IPS DF 4.7 (cell line): Measurements from ENCODE around the gene PLXNA2.

Source experiments
- DNase-seq: peaks from one replicate; pipeline ENCODE4 v3.0.0-alpha.2; 2013; ENCODE audit warnings: low spot score; ENCODE audit errors: extremely low read depth

The PLXNA2 gene

DNA sequence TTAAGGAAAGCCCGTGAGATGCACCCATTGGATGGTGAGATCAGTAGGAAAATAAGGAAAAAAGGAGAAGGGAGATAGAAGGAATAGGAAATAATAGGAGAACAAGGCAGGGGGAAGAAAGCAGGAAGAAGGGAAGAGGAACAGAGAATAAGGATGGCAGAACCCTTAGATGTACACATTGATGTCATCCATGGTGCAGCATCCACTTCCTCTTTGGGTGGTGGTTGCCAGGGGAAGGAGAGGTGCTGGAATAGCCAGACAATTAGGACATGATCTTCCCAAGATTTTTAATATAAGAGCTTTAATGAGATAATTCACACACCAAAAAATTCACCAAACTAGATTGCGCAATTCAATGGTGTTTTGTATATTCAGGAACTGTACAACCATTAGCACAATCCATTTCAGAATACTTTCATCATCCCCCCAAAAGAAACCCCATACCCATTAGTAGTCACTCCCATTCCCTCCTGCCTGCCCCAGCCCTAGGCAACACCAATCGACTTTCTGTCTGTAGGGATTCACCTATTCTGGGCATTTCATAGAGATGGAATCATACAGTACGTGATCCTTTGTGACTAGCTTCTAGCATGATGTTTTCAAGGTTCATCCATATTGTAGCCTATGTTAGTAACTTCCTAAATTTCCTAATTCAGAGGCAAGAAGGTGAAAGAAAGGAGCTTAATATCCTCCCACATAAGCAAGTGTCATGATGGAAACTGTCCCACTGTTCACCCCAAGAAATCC is 121.4 kb downstream of the PLXNA2 start:
- DNase-seq, result no peak

DNA sequence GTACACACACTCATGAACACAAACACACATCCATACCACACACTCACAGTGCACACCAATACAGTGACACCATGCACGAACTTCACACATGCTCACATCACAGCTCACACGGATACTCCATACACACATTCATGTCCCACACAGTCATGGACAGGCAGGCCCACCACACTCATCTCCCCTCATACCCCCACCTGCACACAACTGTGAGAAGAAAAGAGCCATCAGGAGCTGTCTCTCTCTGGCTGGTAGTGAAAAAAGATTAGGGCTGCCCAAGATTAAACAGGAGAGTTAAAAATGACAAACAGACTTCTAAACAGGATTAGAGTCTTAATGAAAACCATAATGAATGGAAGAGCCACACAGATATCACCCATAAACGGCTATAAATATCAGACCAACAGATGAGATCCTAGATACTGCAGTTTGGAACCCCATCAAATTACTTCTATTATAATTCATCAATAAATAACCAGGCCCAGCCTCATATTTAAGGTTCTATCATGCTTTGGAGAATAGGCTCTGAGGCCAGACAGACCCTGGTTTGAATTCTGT is 122.3 kb downstream of the PLXNA2 start:
- no peak for DNase-seq

DNA sequence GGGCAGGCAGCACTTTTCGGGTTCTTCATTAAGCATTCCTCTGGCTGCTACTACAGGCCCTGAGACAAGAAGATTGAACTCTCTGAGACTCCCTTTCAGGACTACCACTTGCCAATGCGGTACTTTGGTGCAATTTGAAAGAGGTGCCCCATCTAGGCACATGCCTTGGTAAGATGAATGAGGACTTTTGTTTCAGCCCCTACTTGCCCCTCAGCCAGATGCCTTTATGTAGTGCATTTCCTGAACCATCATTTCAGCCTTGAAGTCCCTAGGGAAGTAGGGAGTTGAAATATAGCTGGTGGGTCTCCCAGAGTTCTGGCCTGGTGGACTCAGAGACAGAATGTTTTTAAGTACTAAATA is 123.8 kb downstream of the PLXNA2 start:
- DNase-seq, result no peak

DNA sequence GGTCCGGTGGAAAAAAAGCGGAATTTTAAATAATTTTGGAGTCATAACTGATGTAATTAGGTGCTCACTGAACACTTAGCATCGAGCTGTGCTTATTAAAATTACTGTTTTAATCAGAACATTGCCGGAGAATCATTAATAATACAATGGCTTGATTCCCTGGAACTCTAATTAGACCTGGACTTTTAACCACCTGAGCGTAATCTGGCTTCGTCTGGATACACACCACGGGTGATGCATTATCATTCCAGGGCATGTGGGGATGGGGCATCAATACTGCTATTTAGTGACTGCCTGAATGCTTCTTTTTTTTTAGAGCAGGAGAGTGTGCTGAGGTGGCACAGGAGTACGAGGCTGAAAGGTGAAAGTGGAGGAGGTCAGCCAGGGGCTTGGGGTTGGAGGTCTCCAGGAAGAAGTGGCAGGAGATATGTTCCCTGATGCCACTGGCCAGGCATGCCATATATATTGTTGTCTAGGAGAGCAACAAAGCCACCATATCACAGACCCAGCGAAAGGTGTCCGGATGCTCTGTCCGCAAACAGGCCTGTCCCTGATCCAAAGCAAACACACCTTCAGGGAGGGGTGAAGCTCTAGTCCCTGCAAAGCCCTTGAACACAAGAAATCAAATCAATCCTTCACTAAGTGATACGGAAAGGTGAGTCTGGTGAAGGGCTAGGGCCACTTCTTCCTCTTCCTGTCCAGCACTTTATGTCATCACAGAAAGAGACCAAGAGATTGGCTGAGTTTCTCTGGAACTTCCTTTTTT is 125.2 kb downstream of the PLXNA2 start:
- no peak for DNase-seq

DNA sequence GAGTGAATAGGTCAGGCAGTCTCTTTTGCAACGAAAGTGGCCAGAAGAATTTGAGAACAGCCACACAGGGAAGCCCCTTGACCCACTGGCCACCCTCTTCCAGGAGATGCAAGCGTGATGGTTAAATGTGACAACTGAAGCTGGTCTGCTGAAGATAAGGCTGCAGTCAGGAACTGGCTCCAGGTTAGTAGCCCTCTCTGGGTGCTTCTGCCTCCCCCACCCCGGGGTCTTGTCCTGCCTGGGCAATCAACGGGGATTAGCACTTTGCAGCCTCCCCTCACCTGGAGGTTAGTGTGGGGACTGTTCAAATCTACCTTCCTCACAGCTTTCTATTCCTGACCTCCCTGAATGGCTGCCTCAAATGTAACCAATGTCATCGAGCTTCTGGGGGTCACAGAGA is 125.9 kb downstream of the PLXNA2 start:
- no peak for DNase-seq

DNA sequence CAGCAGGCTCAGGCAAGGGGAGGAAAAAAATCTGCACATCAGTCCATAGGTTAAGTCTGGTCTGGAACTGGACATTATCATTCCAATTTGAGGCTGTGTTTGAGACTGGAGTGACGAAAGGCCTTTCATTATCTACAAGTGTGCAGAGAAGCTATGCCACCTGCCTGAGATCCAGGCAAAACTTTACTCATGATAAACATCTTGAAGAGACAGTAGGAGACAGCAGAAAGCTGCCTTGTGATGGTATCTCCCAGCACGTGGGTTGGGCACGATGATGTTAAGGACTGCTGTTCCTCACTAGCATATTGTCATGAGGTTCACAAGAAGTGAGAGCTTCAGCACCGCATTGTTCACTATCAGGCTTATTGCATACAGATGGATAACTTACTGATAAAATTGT is 126.4 kb downstream of the PLXNA2 start:
- no peak for DNase-seq

DNA sequence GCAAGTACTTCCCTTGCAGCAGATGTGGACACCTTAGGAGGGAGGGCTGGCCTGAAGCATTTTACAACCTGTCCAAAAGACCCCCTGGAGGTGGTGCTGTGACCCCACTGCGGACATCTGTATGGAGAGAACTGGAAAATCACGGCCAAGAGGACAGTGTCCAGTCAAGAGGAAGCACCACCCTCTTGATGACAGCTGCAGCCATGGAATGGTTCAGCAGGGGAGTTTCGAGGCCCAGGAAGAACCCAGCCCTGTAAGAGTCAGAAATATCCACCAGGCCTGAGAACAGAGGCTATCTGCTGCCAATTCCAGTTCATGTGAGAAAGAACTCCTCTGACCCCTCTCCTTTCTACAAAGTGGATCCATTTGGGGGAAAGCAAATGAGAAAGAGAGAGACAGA is 126.8 kb downstream of the PLXNA2 start:
- DNase-seq, result no peak

DNA sequence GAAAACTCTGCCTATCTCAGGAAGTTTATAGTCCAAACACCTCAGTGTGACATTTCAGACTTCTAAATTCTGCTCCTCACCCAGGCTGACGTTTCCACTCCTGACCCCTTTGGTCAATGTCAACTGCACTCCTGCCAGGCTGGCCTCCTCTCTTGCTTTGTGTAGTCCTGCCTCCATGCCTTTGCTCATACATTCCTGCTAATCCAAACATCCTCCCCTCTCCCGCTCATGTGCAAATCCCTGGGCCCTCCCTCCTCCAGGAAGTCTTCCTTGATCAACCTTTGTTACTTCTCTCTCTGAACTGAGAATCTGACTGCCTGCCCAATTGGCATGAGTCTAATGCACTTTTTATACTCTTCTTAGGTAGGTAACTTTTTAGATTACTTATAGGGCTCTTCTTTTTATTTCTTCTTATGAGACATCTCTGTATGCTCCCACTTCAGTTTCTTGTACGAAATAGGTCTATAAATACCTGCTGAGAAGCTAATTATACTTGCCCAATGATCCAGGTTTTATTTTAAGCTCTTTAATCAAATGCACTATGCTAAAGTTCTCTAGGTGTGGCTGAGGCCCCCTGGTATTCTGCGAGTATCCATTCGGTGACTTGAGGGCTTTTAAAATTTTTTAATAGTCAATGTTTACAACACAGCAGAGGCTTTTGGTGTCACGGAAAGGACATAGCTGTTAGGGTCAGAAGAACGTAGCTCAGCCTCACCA is 128.1 kb downstream of the PLXNA2 start:
- DNase-seq, result no peak

DNA sequence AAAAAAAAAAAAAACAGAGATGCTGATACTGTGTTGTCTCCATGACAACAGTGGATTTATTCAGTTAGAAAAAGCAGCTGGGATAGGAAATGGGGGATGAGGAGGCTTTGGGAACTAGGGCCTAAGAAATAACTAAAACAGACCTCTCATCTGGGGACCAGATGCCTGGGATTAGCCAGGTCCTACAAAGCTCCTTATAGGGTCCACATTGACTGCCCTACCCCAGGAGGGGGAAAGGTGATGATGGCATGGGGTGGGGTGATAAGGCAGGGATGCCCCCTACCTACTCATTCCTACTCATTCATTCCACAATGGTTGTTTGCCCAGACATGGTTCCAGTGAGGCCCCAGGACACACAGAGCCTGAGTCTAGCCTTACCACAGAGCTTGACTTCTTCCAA is 131.2 kb downstream of the PLXNA2 start:
- DNase-seq, result no peak

DNA sequence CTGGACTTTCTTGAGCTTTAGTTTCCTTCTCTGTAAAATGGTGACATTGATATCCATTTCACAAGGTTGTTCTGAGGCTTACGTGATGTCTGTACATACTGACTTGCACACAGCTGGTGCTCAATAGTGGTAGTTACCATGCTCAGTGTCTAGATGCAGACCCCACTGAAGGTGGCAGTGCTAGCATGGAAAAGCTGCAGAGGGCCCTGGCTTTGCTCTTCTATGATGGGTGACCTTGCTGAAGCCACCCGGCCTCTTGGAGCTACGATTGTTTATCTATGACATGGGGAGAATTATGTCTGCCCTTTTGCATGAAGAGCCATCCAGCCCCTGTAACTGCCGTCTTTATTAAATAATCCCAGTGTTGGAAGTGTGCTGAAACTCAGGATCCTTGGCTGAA is 131.8 kb downstream of the PLXNA2 start:
- no peak for DNase-seq

DNA sequence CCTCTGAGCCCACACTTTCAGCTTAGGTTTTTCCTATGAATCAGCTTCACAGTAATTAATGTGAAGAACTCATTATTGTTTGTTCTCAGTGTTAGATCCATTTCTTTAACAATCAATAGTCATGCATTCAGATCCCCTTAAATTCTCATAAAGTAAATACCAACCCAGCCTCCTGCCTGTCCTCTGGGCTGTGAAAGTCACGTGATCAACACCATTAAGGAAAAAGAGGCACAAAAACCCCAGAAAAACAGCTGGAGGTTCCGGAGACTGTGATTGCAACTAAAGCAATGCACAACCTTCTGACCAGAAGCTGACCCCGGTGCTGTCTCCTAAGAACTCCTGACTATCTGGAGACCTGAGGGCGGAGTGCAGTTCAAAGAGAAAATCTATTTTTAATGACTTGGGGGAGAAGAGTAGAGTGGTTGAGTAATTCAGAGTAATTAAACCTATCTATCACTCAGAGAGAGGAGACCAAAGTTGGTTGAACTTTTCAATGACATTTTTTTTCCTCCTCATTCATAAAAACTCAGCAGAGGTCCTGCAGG is 132.5 kb downstream of the PLXNA2 start:
- DNase-seq, result no peak

DNA sequence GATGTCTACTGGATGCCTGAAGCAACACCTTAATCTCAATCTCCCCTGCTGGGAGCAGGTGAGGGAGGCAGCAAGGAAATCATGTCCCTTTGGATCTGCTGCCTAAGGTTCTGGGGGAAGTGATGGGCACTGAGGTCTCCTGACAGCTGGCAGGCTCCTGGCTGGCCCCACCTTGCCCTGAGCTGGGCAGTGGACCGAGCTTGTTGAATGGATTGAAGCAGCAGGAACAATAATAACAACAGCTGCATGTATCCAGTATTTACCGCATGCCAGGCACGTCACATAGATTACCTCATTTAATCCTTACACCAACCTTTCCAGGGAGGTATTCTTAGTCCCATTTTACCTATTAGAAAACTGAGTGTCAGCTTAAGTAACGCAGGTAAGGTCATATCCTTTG is 133.9 kb downstream of the PLXNA2 start:
- DNase-seq, result no peak

DNA sequence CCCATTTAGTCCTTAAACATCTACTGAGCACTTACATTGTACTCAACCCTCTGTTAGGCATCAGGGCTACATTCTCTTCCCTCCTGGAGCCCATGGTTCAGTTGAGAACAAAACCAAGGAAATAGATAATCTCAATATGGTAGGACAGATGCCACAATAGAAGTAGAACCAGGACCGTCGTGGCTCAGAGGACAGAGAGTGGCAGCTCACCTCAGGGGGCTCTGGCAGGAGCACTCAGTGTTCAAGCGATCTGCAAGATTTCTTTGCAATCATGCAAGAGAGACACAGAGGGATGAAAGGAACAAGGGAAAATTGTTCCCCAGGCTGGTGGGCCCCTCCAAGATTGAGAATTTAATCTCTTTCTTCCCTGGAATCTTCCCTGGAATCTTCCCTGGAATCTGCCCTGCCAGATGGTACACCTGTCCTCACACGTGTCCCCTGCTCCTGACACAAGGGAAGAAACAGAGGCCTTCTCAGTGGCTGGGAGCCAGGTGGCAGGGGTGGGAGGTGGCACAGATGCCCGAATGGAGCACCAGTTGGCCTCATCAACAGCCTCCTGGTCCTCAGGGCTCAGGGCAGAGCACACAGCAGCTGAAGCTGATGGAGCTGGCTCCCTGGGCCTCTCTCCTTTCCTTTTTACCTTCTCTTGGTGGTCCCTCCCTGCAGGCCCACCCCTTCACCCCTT is 135.4 kb downstream of the PLXNA2 start:
- DNase-seq, result no peak

DNA sequence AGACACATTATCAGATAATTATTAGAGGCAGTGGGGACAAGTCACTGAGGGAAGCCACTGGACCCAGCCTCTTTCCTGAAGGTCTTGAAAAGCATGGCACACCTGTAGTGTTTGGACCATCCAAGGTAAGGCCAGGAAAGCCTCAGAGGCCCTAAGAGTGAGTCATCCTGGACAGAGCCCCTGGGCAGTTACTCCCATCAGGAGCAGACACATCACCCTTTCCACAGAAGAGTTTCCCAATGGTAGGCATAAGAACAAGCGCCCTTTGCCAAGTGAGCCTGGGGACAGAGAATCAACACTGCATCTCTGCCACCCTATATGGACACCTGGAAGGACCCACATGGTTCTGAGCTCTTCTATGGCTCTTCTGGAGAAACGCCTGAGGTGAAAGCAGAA is 136.0 kb downstream of the PLXNA2 start:
- DNase-seq, result no peak

DNA sequence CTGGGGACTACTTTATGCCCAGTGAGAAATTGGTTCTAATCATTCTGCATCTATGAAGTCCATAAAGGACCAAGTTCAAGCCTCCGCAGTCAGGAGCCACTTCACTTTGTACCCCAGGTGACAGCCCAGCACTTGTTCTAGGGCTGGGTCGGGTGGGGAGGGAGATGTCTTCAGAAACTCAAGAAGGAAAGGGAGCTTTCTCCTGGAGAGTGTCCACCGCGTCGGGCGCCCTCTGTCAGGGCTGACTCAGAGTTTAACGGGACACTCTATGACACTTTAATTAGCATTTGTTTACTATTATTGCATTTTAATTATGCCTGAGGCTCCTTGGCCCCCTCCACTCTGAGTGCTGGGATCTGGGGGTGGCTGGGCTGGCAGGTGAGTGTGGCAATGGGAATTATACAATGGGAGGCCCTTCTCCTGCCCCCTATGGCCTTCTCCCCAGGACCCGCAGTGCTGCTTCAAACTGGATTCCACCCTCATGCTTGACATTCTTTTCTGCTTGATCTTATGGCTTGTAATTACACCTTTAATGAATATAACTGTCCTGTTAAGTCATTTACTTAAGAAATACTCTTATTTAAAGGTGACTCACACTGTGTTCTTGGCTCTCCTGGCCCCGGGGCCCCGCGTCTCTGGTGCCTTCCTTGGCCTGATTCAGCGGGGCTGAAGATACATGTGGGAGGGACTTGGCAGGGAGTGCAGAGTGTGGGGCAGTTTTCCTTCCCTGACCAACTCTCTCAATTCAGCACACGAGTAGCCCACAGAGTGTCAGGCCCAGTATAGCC is 136.6 kb downstream of the PLXNA2 start:
- DNase-seq, result no peak

DNA sequence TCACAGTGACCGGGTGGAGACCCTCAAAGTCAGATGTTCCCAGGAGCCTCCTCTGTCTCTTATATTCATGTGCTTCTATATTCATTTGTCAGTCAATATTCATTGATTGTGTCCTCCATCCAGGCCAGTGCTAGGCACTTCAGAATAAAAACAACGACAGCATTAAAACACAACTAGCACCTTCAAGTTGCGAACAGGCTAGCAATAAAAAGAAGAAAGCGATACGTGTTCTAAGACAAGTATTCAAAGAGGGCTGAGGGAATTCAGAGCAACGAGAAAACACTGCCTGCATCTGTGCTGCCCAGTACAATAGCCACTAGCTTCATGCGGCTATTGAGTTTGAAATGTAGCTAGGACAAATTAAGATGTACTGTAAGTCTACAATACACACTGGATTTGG is 138.0 kb downstream of the PLXNA2 start:
- no peak for DNase-seq

DNA sequence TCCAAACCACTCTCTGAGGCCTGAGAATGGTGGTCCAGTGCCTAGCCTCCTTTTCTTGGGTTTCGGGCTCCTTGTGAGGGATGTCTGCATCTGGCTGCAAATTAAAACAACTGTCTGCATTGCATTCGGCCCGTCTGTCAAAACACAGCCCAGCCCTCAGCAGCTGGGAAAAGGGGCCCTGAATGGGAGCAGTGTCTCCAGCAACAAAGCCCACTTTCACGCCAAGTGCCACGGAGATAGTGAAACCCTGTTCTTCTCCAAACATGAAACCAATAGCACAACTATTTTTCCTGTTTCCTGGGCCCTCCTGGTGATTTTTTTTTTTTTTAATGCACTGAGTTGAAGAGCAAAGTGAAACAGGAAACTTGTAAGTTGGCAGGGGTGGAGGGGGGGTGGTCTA is 138.4 kb downstream of the PLXNA2 start:
- DNase-seq, result no peak

DNA sequence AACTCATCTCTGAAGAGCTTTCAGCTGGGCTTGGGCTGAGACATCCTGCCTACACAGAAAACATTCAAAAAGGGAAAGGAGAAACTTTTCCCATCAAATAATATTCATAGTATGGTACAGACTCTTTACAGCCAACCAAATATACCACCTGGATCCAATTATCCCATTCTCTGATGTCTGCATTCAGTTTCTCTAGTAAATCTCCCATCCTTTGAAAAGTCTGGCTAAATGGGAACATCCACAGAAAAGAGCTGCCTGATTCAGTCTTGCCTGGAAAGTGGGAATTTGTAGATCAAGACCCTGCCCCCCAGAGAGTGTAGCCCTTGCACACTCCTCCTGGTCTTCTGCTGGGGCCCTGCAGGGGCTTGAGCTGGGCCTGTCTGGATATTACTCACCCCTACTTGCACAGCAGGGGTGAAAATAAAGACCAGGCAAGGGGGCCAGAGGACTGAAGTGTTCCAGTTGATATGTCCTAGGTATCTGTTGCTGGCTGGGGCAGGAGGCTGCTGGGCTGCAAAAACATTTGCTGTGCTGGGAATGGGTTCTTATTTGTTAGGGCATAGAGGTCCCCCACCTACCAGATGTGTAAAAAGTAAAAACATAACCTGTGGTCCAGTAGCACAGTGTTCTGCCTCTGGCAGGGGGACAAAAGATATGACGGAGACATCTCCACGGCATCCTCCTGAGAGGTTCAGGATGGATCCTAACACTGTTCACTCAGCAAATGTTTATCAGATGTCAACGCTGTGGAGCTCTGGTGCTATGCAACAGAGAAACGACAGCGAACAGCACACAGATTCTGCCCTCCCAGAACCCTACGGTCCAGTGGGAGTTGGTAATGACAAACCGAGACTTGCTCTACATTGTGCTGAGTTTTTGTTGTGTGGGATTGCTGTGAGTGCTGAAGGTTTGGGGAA is 140.3 kb downstream of the PLXNA2 start:
- no peak for DNase-seq

DNA sequence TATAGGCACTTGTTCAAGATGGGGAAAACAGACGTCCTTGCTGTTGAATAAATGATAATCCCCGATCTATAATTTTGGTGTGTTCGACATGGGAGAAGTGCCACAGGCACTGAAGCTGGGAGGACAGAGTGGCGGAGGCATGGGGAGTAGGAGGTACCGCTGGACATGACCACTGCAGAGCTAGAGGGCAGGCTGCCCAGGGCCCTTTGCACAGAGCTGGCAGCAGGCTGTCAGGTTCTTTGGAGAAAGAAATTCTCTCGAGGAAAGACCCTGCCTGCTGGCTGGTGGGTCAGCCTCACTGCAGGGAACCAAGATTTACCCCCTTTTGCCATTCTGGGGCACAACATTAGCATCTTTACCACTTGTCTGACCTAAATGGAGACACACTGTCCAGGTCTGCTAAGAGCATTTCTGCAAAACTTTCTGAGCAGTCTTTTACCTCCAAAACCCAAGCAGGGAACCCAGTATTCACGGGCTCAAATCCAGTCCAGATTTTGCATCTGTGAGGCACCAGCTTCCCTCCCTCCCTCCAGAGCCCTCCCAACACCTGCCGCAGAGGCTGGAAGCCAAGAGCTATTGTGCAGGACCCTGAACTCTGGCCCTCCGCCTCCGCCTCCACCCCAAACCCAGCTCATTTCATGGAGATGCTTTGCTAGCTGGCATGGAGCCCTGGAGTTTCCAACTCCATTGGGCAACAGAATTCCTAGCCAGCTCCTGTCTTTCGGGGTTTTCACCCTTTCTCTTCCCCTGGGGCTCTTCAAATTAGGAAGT is 142.3 kb downstream of the PLXNA2 start:
- DNase-seq, result no peak
